ENCODE data around the gene ADNP2. TPM values are rescaled to one million over a fixed set of nuclear protein-coding genes. Genes with fewer than 3 reads are reported as not detected.

ADNP2 gene
- total RNA-seq, 1 experiment from 2014 or later = 14.3 TPM

GRCh38 chr18:80077873-80078272 is 31.2 kb upstream of the ADNP2 start:
- Mint-ChIP-seq H3K9me3 (ENCODE audit: low read depth, unreplicated experiment) (peaks cover 10% of the 10 kb centered on the region), H3K27ac (ENCODE audit: unreplicated experiment) (no peak overlapping the region), H3K4me1 (ENCODE audit: low read depth, unreplicated experiment) (no peaks in the 10 kb centered on the region), H3K4me3 (ENCODE audit: low read depth, unreplicated experiment) (no peak overlapping the region), H3K36me3 (ENCODE audit: insufficient read depth, unreplicated experiment) (peaks cover 4% of the 10 kb centered on the region), H3K27me3 (ENCODE audit: unreplicated experiment) (no peaks in the 10 kb centered on the region)
- DNase-seq = no peak
- BruUV-seq (replicated peaks) = no TSS peak
- intact Hi-C loops (cut with micrococcal nuclease; ENCODE audit: unreplicated experiment) = no loop called here
- CTCF ChIA-PET = no interaction called here
- TF ChIP-seq CTCF (IDR thresholded peaks at IDR 0.05; ENCODE audit: unreplicated experiment) = no peak

GRCh38 chr18:80086281-80086680 is 22.8 kb upstream of the ADNP2 start:
- intact Hi-C loops (cut with micrococcal nuclease; ENCODE audit: unreplicated experiment) = no loop called here
- BruUV-seq (replicated peaks) = no TSS peak
- Mint-ChIP-seq H3K4me3 (ENCODE audit: low read depth, unreplicated experiment) (no peak overlapping the region), H3K27me3 (ENCODE audit: unreplicated experiment) (no peaks in the 10 kb centered on the region), H3K9me3 (ENCODE audit: low read depth, unreplicated experiment) (peaks cover 15% of the 10 kb centered on the region), H3K4me1 (ENCODE audit: low read depth, unreplicated experiment) (no peaks in the 10 kb centered on the region), H3K27ac (ENCODE audit: unreplicated experiment) (no peak overlapping the region), H3K36me3 (ENCODE audit: insufficient read depth, unreplicated experiment) (no peaks in the 10 kb centered on the region)
- DNase-seq = no peak
- CTCF ChIA-PET = no interaction called here
- TF ChIP-seq CTCF (IDR thresholded peaks at IDR 0.05; ENCODE audit: unreplicated experiment) = no peak

GRCh38 chr18:80088036-80088435 is 21.0 kb upstream of the ADNP2 start:
- intact Hi-C loops (cut with micrococcal nuclease; ENCODE audit: unreplicated experiment) = no loop called here

GRCh38 chr18:80088823-80089222 is 20.2 kb upstream of the ADNP2 start:
- no peaks in the 10 kb centered on the region for H3K4me1 Mint-ChIP-seq (ENCODE audit: low read depth, unreplicated experiment)
- H3K27me3 Mint-ChIP-seq (ENCODE audit: unreplicated experiment) = no peaks in the 10 kb centered on the region
- H3K9me3 Mint-ChIP-seq (ENCODE audit: low read depth, unreplicated experiment) = peaks cover 12% of the 10 kb centered on the region
- H3K36me3 Mint-ChIP-seq (ENCODE audit: insufficient read depth, unreplicated experiment) = no peaks in the 10 kb centered on the region
- CTCF ChIA-PET = no interaction called here
- intact Hi-C loops (cut with micrococcal nuclease; ENCODE audit: unreplicated experiment) = no loop called here
- no peak for DNase-seq
- no peak overlapping the region for H3K4me3 Mint-ChIP-seq (ENCODE audit: low read depth, unreplicated experiment)
- no peak for TF ChIP-seq CTCF (IDR thresholded peaks at IDR 0.05; ENCODE audit: unreplicated experiment)
- H3K27ac Mint-ChIP-seq (ENCODE audit: unreplicated experiment) = no peak overlapping the region
- no TSS peak for BruUV-seq (replicated peaks)

More at GRCh38 chr18:80088036-80088435, 21.0 kb upstream of the ADNP2 start:
- BruUV-seq (replicated peaks) = no TSS peak
- H3K4me1 Mint-ChIP-seq (ENCODE audit: low read depth, unreplicated experiment) = no peaks in the 10 kb centered on the region
- DNase-seq = no peak
- H3K27me3 Mint-ChIP-seq (ENCODE audit: unreplicated experiment) = no peaks in the 10 kb centered on the region
- peaks cover 12% of the 10 kb centered on the region for H3K9me3 Mint-ChIP-seq (ENCODE audit: low read depth, unreplicated experiment)
- no peaks in the 10 kb centered on the region for H3K36me3 Mint-ChIP-seq (ENCODE audit: insufficient read depth, unreplicated experiment)
- H3K4me3 Mint-ChIP-seq (ENCODE audit: low read depth, unreplicated experiment) = no peak overlapping the region
- no peak for TF ChIP-seq CTCF (IDR thresholded peaks at IDR 0.05; ENCODE audit: unreplicated experiment)
- no peak overlapping the region for H3K27ac Mint-ChIP-seq (ENCODE audit: unreplicated experiment)
- CTCF ChIA-PET = no interaction called here
